Activated CD4-positive, alpha-beta T cell treated with anti-CD3 and anti-CD28 coated beads, Interleukin-2, amount 50 U/mL, for 4 hours (primary cell): ENCODE measurements around the gene C11orf68.

Experiments used
- DNase-seq, 2 experiments: peaks; one replicate each; pipeline ENCODE4 v3.0.0-alpha.2; 2020

Gene C11orf68

DNA sequence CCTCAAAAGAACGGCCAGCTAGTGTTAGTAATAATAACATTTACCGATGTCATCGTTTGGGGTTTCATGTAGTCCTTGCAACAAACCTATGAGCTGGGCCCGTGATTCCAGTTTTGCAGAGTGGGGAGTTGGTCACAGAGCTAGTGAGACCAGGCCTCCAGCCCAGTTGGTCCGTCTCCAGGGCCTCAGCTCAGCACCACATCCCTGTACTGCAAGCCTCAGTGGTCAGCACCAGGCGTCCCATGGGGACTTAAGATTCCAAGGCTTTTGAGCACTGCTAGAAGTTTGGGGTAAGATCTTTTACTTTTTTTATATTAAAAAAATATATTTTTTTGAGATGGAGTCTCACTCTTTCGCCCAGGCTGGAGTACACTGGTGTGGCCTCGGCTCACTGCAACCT is 25.3 kb upstream of the C11orf68 start:
- DNase-seq: no peak

GRCh38 chr11:65942531-65942930 is 23.7 kb upstream of the C11orf68 start:
- DNase-seq: no peak

DNA sequence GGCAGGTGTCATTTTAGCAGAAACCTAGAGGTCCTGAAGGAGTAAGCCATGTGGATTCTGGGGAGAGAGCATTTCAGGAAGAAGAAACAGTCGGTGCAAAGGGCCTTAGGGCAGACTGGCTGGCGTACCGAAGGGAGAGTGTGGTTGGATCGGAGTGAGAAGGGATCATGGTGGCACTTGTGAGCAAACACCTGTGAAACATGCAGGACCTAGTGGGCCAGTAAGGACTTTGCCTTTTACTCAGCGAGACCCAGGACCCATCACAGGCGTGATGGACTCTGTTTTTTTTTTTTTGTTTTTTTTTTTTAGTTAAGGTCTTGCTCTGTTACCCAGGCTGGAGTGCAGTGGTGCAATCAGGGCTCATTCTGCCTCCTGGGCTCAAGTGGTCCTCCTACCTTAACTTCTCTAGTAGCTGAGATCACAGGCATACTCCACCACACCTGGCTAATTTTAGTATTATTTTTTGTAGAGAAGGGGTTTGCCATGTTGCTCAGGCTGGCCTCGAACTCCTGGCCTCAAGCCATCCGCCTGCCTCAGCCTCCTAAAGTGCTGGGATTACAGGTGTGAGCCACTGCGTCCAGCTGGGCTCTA is 23.0 kb upstream of the C11orf68 start:
- no peak for DNase-seq

DNA sequence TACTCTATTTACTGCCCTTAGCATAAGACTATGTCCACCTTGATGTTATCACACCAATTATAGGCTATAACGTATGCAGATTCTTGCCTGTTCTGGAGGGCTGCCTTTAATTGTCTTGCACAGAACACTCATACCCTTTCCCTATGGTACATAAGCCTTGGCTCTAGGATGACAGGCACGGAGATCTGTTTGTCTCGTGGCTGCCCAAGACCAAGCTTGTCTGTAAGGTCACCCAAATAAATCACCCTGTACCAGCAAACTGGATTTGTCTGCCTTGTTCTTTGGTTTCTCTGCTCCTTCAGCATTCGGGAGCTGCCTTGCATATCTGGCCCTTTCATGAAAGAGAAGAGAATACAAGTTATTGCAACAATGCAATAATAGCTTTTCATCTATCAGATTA is 18.9 kb upstream of the C11orf68 start:
- DNase-seq: no peak

- DNase-seq: no peak
Measured at GRCh38 chr11:65934014-65934413, 15.2 kb upstream of the C11orf68 start.

DNA sequence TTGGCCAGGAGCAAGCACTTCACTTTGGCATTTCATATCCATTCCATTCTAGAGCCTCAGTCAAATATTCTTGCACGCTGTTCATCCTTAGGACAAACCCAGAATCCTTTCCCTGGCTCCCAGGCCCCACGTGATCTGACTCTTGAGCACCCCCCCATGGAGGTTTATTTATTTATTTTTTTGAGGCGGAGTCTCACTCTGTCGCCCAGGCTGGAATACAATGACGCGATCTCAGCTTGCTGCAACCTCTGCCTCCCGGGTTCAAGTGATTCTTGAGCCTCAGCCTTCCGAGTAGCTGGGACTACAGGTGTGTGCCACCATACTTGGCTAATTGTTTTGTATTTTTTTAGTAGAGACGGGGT is 13.7 kb upstream of the C11orf68 start:
- no peak for DNase-seq

DNA sequence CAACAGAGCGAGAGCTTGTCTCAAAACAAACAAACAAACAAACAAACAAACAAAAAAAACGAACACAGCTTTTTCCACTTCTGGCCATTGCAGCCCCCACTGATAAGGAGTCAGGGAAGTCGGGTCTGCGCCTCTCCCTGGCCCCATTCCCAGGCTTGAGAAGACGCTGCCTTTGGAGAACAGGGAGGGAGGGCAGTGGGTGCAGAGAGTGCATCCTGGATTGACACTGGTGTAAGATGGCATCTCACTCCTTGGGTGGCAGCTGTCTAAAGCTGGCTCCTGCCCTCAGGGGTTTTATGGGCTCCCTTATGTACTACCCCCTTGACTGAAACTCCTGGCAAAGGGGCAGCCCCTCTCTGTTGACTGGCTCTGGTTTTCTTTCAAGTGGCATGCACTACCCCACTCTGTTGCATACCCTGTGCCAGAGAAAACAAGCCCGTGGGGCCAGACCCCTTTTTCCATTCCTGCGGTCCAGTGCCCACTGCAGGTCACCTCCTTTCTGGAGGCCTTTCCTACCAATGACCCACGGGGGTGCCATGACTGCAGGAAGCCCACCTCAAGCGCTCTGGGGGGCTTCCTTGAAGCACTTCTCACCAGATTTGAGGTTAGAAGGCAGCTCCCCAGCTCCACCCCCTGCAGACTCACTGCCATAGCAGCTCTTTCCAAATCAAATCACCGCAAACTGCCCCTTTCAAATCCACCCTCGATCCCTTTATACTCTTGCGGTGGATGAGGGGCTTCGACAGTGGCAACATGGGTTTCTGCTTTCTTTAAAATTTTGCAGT is 13.1 kb upstream of the C11orf68 start:
- no peak for DNase-seq

DNA sequence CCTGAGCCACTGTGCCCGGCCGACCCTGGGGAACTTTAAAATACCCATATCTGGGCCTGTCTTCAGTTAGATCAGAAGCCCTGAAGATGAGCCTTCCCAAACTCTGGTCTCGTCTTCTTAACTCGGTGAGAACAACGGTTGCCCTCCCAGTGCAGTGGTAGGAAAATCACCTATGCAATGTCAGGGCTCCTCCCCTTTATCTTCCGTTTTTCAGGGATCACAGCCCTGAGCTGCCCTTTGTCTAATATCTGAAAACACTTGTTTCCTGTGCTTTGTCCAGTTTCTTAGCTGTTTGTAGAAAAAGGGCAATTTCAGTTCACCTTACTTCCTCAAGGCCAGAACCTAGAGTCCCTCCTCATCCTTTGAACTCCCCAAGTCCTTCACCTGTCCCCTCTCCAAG is 9.8 kb upstream of the C11orf68 start:
- no peak for DNase-seq

DNA sequence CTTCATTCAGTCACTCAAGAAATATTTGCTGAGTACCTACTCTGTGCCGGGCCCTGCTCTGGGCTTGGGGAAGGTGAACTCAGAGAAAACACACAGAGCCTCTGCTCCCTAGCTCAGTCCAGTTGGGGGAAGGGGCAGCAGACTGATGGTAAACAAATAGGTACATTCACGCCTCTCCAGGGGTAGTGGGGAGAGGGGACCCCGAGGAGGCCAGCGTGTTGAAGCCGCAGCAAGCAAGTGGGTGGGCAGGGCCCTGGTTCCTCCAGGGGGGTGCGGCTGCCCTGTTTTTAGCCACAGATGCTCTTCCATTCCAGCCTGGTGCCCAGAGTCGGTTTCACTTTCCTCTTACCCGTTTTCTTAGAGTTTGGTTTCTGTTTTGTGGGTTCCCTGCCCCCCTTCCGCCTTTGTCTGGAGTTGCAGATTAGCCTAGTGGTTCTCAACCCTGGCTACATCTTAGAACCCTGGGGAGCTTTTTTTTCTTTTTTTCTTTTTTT is 9.1 kb upstream of the C11orf68 start:
- DNase-seq: peak; percentile 69 to 72

DNA sequence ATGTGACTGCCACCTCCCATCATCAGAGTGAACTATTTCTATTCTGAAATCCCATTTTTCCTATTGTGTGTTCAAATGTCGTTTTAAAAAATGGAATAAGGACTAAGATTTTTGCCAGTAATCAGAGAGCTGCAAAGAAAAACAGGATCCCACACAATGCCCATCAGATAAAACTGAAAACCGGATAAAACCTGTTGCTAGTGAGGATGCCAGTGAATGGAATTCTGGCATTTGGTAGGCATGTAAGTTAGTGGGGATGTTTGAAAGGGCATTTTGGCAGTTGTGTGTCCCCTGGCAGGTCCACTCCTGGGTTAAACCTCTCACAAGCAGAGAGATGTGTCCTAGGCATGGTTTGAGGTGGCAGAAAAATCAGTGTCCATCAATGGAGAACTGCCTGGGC is 6.5 kb upstream of the C11orf68 start:
- DNase-seq: no peak

GRCh38 chr11:65922565-65922964 is 3.7 kb upstream of the C11orf68 start:
- DNase-seq: no peak

DNA sequence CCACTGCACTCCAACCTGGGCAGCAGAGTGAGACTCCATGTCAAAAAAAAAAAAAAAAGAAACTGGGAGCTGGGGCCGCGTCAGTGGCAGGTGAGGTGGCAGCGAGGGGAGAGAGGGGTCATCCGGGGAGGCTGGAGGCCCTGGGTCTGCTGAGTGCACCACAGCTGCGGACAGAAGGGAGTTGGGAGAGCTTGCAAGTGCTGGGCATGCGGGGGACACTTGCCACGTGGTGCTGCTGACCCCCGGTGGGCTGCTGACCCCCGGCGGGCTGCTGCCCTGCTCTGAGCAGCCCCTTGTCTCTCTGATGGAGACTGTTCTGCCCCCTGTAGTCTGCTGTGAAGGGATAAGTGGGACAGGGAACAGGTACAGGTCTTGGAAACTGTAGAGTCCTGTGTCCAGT is 3.0 kb upstream of the C11orf68 start:
- DNase-seq: no peak

DNA sequence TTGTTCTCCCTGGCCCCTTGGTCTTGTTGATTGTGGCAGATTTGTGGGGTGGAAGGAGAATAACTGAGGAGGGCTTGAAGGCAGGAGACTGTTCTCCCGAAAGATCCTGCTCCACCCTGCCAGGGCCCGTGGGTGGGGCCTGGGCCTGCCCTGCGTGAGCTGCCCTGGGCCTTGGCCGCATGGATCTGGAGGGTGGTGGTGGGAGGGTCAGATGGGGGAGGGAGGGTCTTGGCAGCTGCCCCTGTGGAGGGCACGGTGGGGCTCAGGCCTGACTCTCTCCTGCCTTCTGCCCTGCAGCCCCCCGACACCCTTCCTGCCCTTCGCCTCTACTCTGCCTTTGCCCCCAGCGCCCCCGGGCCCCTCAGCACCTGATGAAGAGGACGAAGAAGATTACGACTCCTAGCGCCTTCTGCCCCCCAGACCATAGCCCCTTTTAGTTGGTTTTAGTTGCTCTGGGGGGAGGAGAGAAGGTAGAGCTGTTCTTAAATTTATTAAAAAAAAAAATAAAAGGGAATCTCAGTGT is 2.2 kb upstream of the C11orf68 start:
- no peak for DNase-seq

DNA sequence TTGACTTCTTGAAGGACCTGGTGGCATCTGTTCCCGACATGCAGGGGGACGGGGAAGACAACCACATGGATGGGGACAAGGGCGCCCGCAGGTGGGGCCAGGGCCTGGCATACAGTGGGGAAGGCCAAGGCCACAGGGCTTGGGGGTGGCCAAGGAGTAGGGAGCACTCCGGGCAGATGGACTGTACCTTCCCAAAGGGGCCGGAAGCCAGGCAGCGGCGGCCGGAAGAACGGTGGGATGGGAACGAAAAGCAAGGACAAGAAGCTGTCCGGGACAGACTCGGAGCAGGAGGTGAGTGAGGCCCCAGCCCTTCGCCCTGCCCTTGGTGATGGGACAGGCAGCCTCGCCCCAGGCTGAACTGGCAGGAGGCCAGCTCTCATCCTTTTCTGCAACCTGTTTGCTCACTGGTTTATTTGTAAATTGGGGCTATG is 1.5 kb upstream of the C11orf68 start:
- DNase-seq: no peak

DNA sequence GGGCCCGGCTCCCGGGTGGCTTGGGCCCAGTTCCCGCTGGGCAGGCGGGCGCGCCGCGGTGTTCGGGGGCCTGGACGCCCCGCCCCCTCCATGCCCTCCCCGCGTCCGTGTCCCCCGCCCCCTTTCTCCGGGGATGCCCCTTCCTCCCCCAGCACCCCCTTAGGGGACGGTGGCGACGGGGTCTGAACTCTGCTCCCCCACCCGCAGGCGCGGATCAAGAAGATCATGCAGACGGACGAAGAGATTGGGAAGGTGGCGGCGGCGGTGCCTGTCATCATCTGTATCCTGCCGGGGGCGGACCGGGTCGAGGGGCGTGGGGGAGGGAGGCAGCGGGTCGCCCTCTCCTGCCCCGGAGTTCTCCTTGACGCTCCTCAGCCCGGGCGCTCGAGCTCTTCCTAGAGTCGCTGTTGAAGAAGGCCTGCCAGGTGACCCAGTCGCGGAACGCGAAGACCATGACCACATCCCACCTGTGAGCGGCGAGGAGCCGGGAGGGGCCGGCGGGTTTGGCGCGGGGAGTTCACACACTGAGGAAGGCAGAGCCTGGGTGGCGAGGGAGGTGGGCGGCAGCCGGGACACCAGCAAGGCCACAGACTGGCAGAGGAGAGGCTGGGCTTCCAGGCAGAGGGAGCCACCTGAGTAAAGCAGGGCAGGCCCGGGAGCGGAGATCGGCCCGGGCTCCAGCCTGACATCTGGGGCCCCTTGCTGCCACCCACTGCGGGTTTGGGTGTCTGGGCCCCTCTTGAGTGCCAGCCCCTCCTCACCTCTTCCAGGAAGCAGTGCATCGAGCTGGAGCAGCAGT is 910 bp upstream of the C11orf68 start:
- peak; percentile 50 to 61 for DNase-seq

DNA sequence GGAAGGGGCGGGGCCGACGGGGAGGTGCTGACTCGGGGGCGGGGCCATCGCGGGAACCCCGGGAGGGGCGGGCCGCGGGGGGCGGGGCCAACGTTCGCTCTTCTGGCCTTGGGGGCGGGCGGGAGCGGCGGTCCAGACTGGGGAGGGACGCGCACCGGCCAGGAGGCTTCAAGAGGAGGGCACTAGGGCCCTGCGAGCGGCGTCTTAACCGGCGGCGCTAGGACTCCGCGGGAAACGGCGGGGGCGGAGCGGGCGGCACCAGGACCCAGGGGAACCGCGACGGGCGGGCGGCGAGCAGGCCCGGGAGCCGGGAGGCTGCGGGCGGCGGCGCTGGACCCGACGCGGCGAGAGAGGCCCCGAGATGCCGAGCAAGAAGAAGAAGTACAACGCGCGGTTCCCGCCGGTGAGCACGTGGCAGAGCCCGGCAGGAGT is 295 bp upstream of the C11orf68 start, which contains the start of gene DRAP1:
TSS of gene DRAP1 (plus strand) at position 286 of the 432 bp plus-strand sequence. CDS start at position 362, 76 bp downstream.
- peak; percentile 99 for DNase-seq

- no peak for DNase-seq
Measured at GRCh38 chr11:65917434-65918210, 1.2 kb downstream of the C11orf68 start.

GRCh38 chr11:65917077-65917433 is 1.8 kb downstream of the C11orf68 start:
- DNase-seq: no peak

- no peak for DNase-seq
Measured at GRCh38 chr11:65916391-65916790, 2.5 kb downstream of the C11orf68 start.

DNA sequence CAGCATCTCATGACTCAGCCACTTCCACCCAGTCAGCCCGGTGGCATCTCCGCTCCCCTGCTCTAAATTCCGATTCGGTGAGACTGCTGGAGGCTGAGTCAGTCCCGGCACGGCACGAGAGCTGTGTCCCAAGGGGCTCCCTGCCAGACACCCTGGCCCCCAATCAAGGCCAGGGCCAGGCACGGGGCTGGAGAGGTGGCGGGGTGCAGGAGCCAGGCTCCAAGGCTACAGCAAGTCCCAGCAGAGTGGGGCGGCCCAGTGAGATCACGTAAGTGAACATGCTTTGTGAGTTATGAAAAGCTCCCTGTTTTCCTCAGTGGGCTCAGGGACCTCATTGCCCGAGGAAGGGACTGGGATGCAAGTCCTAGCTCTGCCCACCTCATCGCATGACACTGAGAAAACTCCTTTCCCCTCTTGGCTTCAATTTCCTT is 3.0 kb downstream of the C11orf68 start:
- no peak for DNase-seq

DNA sequence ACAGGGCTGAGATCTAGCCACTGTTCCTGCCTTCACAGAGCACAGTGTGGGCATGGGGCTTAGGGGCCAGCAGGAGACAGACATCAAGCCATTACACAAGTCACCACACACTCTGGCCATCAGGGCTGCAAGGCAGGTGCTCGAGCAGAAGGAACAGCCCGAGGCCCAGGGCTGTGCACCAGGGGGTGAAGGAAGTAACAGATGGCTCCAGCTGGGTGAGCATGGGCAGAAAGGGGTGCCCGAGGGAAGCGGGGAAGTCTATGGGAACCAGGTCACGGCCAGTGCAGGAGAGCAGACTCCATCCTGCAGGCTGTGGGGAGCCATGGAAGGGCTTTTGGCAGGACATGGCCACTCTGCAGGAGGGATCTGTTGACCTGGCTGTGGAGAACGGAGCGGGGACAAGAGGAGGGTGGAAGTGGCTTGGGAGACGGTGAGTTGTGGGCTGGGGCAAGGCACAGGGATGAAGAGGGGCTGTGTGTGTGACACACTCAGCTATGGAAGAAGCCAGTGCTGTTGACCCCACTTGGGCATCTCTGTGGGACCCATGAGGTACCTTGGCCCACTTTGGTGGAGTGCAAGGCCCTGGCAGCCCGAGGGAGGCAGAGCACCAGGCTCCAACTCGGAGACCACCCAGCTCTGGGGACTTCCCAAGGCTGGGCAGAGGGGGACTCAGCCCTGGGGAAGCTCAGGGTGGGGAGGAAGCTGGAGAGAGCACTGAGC is 3.6 kb downstream of the C11orf68 start:
- DNase-seq: no peak

GRCh38 chr11:65912845-65913244 is 6.0 kb downstream of the C11orf68 start:
- DNase-seq: no peak
